Naive thymus-derived CD4-positive, alpha-beta T cell (primary cell): ENCODE results near the gene SSTR3. TPM values are rescaled to one million over a fixed set of nuclear protein-coding genes. Genes with fewer than 3 reads are reported as not detected.

ENCODE experiments used
- ATAC-seq: fragments of 150-1000 bp; cut with Tn5 transposase; 2 replicates; pipeline ENCODE4 v1.10.0; 2021; ENCODE audit warnings: mild to moderate bottlenecking, moderate library complexity
- CTCF ChIA-PET: fragments of 350-600 bp; sonication (Branson Sonifier 250); formaldehyde crosslinking; loops from one replicate; lab custom pipeline; 2021; ENCODE audit warnings: antibody characterized with exemption; lab: Charles Lee
- POLR2A ChIA-PET: fragments of 350-600 bp; sonication (Branson Sonifier 250); formaldehyde crosslinking; loops from one replicate; lab custom pipeline; 2021; ENCODE audit warnings: antibody characterized with exemption, inconsistent platforms; lab: Charles Lee
- DNase-seq, 9 donors: peaks; one replicate each; pipeline versions ENCODE4 v3.0.0 to v3.0.0-alpha.2; 2020 to 2022; ENCODE audit warnings: mixed read lengths in 1 of 9
- H3K27ac ChIP-seq: one replicate; pipeline ENCODE4 v1.7.0; 2013; ENCODE audit warnings: mild to moderate bottlenecking, low read depth, low read length, moderate library complexity
- H3K27me3 ChIP-seq, 2 donors: one replicate each; pipeline ENCODE4 v1.7.0; 2013; ENCODE audit warnings: low read length in 2 of 2, mild to moderate bottlenecking in 2 of 2, moderate library complexity in 2 of 2; ENCODE audit not compliant: control insufficient read depth in 2 of 2, insufficient read depth in 2 of 2
- H3K36me3 ChIP-seq, 3 experiments: 1 replicate in 2 of 3; 2 replicates in 1 of 3; pipeline ENCODE4 v1.7.0; 2013; ENCODE audit warnings: low read length in 3 of 3, mild to moderate bottlenecking in 3 of 3, moderate library complexity in 1 of 3; ENCODE audit not compliant: insufficient read depth in 3 of 3, control insufficient read depth in 2 of 3
- H3K4me1 ChIP-seq, 2 donors: one replicate each; pipeline ENCODE4 v1.7.0; 2013; ENCODE audit warnings: low read length in 2 of 2, mild to moderate bottlenecking in 2 of 2, moderate library complexity in 1 of 2; ENCODE audit not compliant: control insufficient read depth in 2 of 2, insufficient read depth in 2 of 2
- H3K4me3 ChIP-seq: 2 replicates; pipeline ENCODE4 v1.7.0; 2013; ENCODE audit warnings: mild to moderate bottlenecking, low read length
- H3K9me3 ChIP-seq, 3 experiments: 1 replicate in 2 of 3; 2 replicates in 1 of 3; pipeline ENCODE4 v1.7.0; 2013; ENCODE audit warnings: low read length in 3 of 3; ENCODE audit not compliant: control insufficient read depth in 2 of 3
- H3K27ac Mint-ChIP-seq, 9 donors: one replicate each; pipeline ENCODE4 v1.8.0; 2020 to 2022; ENCODE audit warnings: mixed read lengths in 9 of 9, mild to moderate bottlenecking in 8 of 9, moderate library complexity in 5 of 9, inconsistent platforms in 2 of 9
- H3K27me3 Mint-ChIP-seq, 5 donors: one replicate each; pipeline ENCODE4 v1.8.0; 2021 to 2022; ENCODE audit warnings: mixed read lengths in 5 of 5, mild to moderate bottlenecking in 1 of 5
- H3K36me3 Mint-ChIP-seq, 5 donors: one replicate each; pipeline ENCODE4 v1.8.0; 2020 to 2022; ENCODE audit warnings: mixed read lengths in 5 of 5, mild to moderate bottlenecking in 3 of 5, inconsistent platforms in 1 of 5
- H3K4me1 Mint-ChIP-seq, 7 donors: one replicate each; pipeline ENCODE4 v1.8.0; 2020 to 2022; ENCODE audit warnings: mixed read lengths in 7 of 7, mild to moderate bottlenecking in 3 of 7, inconsistent platforms in 1 of 7
- H3K4me3 Mint-ChIP-seq, 10 donors: one replicate each; pipeline ENCODE4 v1.8.0; 2020 to 2022; ENCODE audit warnings: mild to moderate bottlenecking in 10 of 10, mixed read lengths in 10 of 10, moderate library complexity in 6 of 10, inconsistent platforms in 2 of 10
- H3K9me3 Mint-ChIP-seq, 11 donors: one replicate each; pipeline ENCODE4 v1.8.0; 2020 to 2022; ENCODE audit warnings: mixed read lengths in 11 of 11, mild to moderate bottlenecking in 4 of 11, inconsistent platforms in 1 of 11, moderate library complexity in 1 of 11
- intact Hi-C, 2 donors: fragments of 100-400 bp; cut with micrococcal nuclease; formaldehyde crosslinking; loops; one replicate each; pipeline ENCODE4 v1.15.1; 2023
- polyA plus RNA-seq, 2 donors: library from polyadenylated mRNA; unstranded; fragments of 300-500 nt; fragmentation: Illumina TruSeq; gene quantifications; one replicate each; pipeline ENCODE4 v1.2.3, GENCODE V29; 2021
- total RNA-seq, 6 experiments: library from RNA in 5 of 6; stranded (reverse) in 5 of 6; gene quantifications; 1 replicate in 5 of 6; 2 replicates in 1 of 6; pipeline ENCODE4 v1.2.3 and lab custom pipeline; 2021 to 2026

SSTR3 gene
- total and polyA plus RNA-seq, 7 experiments from 2014 or later = 3.9 to 30.4 (median 6.4) TPM

- H3K4me1 Mint-ChIP-seq = peaks cover 30 to 64% (median 49%) of the 10 kb centered on the region in 7 donors
- peak overlapping the region in 8 of 9 donors; percentile 36 to 94 (median 76) for H3K27ac Mint-ChIP-seq
Measured at GRCh38 chr22:37195921-37196320, 16.4 kb downstream of the SSTR3 start.

GRCh38 chr22:37194750-37195149 lies 17.5 kb downstream of the SSTR3 start:
- Mint-ChIP-seq H3K4me1 (peaks cover 27 to 57% (median 48%) of the 10 kb centered on the region in 7 donors), H3K27ac (peak overlapping the region in 7 of 9 donors; percentile 70 to 95 (median 92)), H3K36me3 (peaks cover 0 to 14% (median 0%) of the 10 kb centered on the region in 5 donors), H3K27me3 (no peaks in the 10 kb centered on the region), H3K4me3 (peak overlapping the region in 6 of 10 donors; percentile 2 to 80 (median 44)), H3K9me3 (no peaks in the 10 kb centered on the region)
- intact Hi-C loops = loop anchor here (1.0 to 10.0 kb wide), 4 partner anchors 8 to 340 kb away; no protein-coding TSS in a partner anchor
- ChIA-PET CTCF (interaction anchor here (1.0 kb wide), 1 partner anchor 118 kb away, joined by 5 read pairs; no protein-coding TSS in a partner anchor), POLR2A (interaction anchor here (1.2 to 2.1 kb wide), 5 partner anchors 24 to 114 kb away, joined by 3 to 6 read pairs (median 5); no protein-coding TSS in a partner anchor)
- ATAC-seq (no peak), DNase-seq (no peak)
- no peak overlapping the region for H3K4me3 ChIP-seq
- H3K36me3 ChIP-seq = no peaks in the 10 kb centered on the region
- no peaks in the 10 kb centered on the region for H3K9me3 ChIP-seq
- H3K4me1 ChIP-seq = peaks cover 33 to 37% of the 10 kb centered on the region in 2 donors
- H3K27ac ChIP-seq = peak overlapping the region; percentile 58
- H3K27me3 ChIP-seq = no peaks in the 10 kb centered on the region

More at GRCh38 chr22:37195921-37196320, 16.4 kb downstream of the SSTR3 start:
- DNase-seq = no peak
- H3K27me3 ChIP-seq = no peaks in the 10 kb centered on the region
- ChIA-PET POLR2A (no interaction called here), CTCF (interaction anchor here (1.2 to 2.3 kb wide), 2 partner anchors 28 to 119 kb away, joined by 4 to 17 read pairs; no protein-coding TSS in a partner anchor)
- no peak for ATAC-seq
- no peaks in the 10 kb centered on the region for H3K36me3 ChIP-seq
- no peak overlapping the region for H3K27ac ChIP-seq
- intact Hi-C loops = loop anchor here in 1 of 2 donors (5.0 to 10.0 kb wide), 2 partner anchors 219 to 341 kb away; no protein-coding TSS in a partner anchor
- Mint-ChIP-seq H3K27me3 (no peaks in the 10 kb centered on the region), H3K36me3 (peaks cover 0 to 9% (median 0%) of the 10 kb centered on the region in 5 donors), H3K9me3 (no peaks in the 10 kb centered on the region), H3K4me3 (no peak overlapping the region)
- peaks cover 40% of the 10 kb centered on the region in 2 donors for H3K4me1 ChIP-seq
- no peaks in the 10 kb centered on the region for H3K9me3 ChIP-seq
- H3K4me3 ChIP-seq = no peak overlapping the region

GRCh38 chr22:37193629-37194191 lies 18.6 kb downstream of the SSTR3 start:
- Mint-ChIP-seq H3K27ac (peak overlapping the region; percentile 75 to 96 (median 92)), H3K4me3 (peak overlapping the region; percentile 8 to 84 (median 68)), H3K36me3 (peaks cover 0 to 19% (median 4%) of the 10 kb centered on the region in 5 donors), H3K9me3 (no peaks in the 10 kb centered on the region), H3K4me1 (peaks cover 27 to 59% (median 49%) of the 10 kb centered on the region in 7 donors), H3K27me3 (no peaks in the 10 kb centered on the region)
- Histone ChIP-seq H3K27me3 (no peaks in the 10 kb centered on the region), H3K9me3 (no peaks in the 10 kb centered on the region), H3K4me1 (peaks cover 30 to 42% of the 10 kb centered on the region in 2 donors), H3K4me3 (peak overlapping the region; percentile 17), H3K36me3 (no peaks in the 10 kb centered on the region), H3K27ac (peak overlapping the region; percentile 58)
- intact Hi-C loops = loop anchor here (1.0 to 10.0 kb wide), 3 partner anchors 7 to 339 kb away; no protein-coding TSS in a partner anchor
- DNase-seq = peak in 8 of 9 donors; percentile 44 to 63 (median 54)
- ATAC-seq = peak; percentile 56
- ChIA-PET CTCF (interaction anchor here (0.7 to 3.4 kb wide), 5 partner anchors 23 to 72 kb away, joined by 3 to 15 read pairs (median 3); partner anchors contain the start of gene IL2RB), POLR2A (interaction anchor here (0.9 to 2.1 kb wide), 15 partner anchors 23 to 143 kb away, joined by 3 to 7 read pairs (median 5); partner anchors contain the start of genes IL2RB and RAC2)

- Mint-ChIP-seq H3K36me3 (peaks cover 0 to 19% (median 4%) of the 10 kb centered on the region in 5 donors), H3K4me3 (peak overlapping the region in 3 of 10 donors; percentile 3 to 80 (median 8)), H3K4me1 (peaks cover 21 to 57% (median 42%) of the 10 kb centered on the region in 7 donors), H3K27me3 (no peaks in the 10 kb centered on the region), H3K9me3 (no peaks in the 10 kb centered on the region), H3K27ac (peak overlapping the region in 8 of 9 donors; percentile 34 to 95 (median 82))
- H3K36me3 ChIP-seq = no peaks in the 10 kb centered on the region
- ChIA-PET CTCF (interaction anchor here (0.9 to 3.4 kb wide), 6 partner anchors 26 to 265 kb away, joined by 3 to 15 read pairs (median 4); partner anchors contain the start of gene IL2RB), POLR2A (interaction anchor here (0.7 to 2.1 kb wide), 9 partner anchors 16 to 56 kb away, joined by 3 to 7 read pairs (median 5); partner anchors contain the start of genes IL2RB and RAC2)
- H3K4me1 ChIP-seq = peaks cover 23 to 46% of the 10 kb centered on the region in 2 donors
- DNase-seq (no peak), ATAC-seq (no peak)
- H3K4me3 ChIP-seq = no peak overlapping the region
- H3K27me3 ChIP-seq = no peaks in the 10 kb centered on the region
- intact Hi-C loops = loop anchor here in 1 of 2 donors (10.0 kb wide), 1 partner anchor 338 kb away; no protein-coding TSS in a partner anchor
- H3K27ac ChIP-seq = no peak overlapping the region
- no peaks in the 10 kb centered on the region for H3K9me3 ChIP-seq
Measured at GRCh38 chr22:37192741-37193140, 19.5 kb downstream of the SSTR3 start.

GRCh38 chr22:37192204-37192603 lies 20.1 kb downstream of the SSTR3 start:
- Histone ChIP-seq H3K4me3 (no peak overlapping the region), H3K4me1 (peaks cover 20 to 46% of the 10 kb centered on the region in 2 donors), H3K36me3 (no peaks in the 10 kb centered on the region), H3K27me3 (no peaks in the 10 kb centered on the region), H3K9me3 (no peaks in the 10 kb centered on the region), H3K27ac (no peak overlapping the region)
- peaks cover 0 to 19% (median 4%) of the 10 kb centered on the region in 5 donors for H3K36me3 Mint-ChIP-seq
- POLR2A ChIA-PET = interaction anchor here (0.7 to 2.1 kb wide), 8 partner anchors 15 to 112 kb away, joined by 3 to 7 read pairs (median 4); partner anchors contain the start of gene RAC2
- H3K4me3 Mint-ChIP-seq = no peak overlapping the region
- CTCF ChIA-PET = interaction anchor here (1.2 to 3.4 kb wide), 4 partner anchors 26 to 266 kb away, joined by 3 to 15 read pairs (median 4); no protein-coding TSS in a partner anchor
- DNase-seq (no peak), ATAC-seq (no peak)
- intact Hi-C loops = loop anchor here in 1 of 2 donors (10.0 kb wide), 1 partner anchor 337 kb away; no protein-coding TSS in a partner anchor
- H3K27ac Mint-ChIP-seq = peak overlapping the region in 4 of 9 donors; percentile 34 to 93 (median 82)
- no peaks in the 10 kb centered on the region for H3K9me3 Mint-ChIP-seq
- H3K27me3 Mint-ChIP-seq = no peaks in the 10 kb centered on the region
- H3K4me1 Mint-ChIP-seq = peaks cover 24 to 54% (median 38%) of the 10 kb centered on the region in 7 donors

- ATAC-seq = no peak
- Histone ChIP-seq H3K9me3 (no peaks in the 10 kb centered on the region), H3K27ac (no peak overlapping the region), H3K4me1 (peaks cover 31 to 61% of the 10 kb centered on the region in 2 donors), H3K27me3 (no peaks in the 10 kb centered on the region), H3K36me3 (no peaks in the 10 kb centered on the region), H3K4me3 (no peak overlapping the region)
- Mint-ChIP-seq H3K36me3 (peaks cover 0 to 19% (median 4%) of the 10 kb centered on the region in 5 donors), H3K4me1 (peaks cover 36 to 65% (median 42%) of the 10 kb centered on the region in 7 donors), H3K27me3 (no peaks in the 10 kb centered on the region), H3K9me3 (no peaks in the 10 kb centered on the region), H3K4me3 (no peak overlapping the region), H3K27ac (no peak overlapping the region)
- intact Hi-C loops = loop anchor here in 1 of 2 donors (10.0 kb wide), 1 partner anchor 336 kb away; no protein-coding TSS in a partner anchor
- DNase-seq = no peak
- CTCF ChIA-PET = interaction anchor here (0.6 to 1.4 kb wide), 5 partner anchors 9 to 168 kb away, joined by 3 to 6 read pairs (median 3); no protein-coding TSS in a partner anchor
- POLR2A ChIA-PET = interaction anchor here (0.6 to 1.3 kb wide), 2 partner anchors 9 to 99 kb away, joined by 3 read pairs; no protein-coding TSS in a partner anchor
Measured at GRCh38 chr22:37190262-37190780, 22.0 kb downstream of the SSTR3 start.
